ENCODE results near the gene DDIT4L. TPM values are rescaled to one million over a fixed set of nuclear protein-coding genes. Genes with fewer than 3 reads are reported as not detected.

The DDIT4L gene
- polyA plus RNA-seq, 3 donors from 2014 or later = not detected

DNA sequence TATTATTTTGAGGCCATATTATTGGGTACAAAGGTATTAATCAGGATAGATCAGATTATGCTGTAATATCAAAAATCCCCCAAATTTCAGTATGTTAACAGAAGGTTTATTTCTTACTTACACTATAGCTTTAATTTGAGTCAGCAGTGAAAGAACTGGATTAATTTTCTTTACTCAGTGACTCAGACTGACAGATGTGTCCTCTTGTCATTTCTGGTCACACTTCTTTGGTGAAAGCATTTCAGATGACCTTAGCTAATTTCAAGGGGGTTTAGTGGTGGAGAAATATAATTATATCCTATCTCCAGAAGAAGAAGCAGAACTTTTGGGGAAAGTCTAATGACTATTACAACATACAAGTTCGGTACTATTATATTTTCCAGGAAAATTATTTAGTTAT lies 12.4 kb downstream of the DDIT4L start:
- Mint-ChIP-seq H3K9me3 (no peaks in the 10 kb centered on the region), H3K27me3 (ENCODE audit: low read depth in 3 of 3) (peaks cover 0 to 4% (median 2%) of the 10 kb centered on the region in 3 donors), H3K4me1 (no peaks in the 10 kb centered on the region), H3K4me3 (no peak overlapping the region), H3K36me3 (no peaks in the 10 kb centered on the region), H3K27ac (no peak overlapping the region)
- no peak for DNase-seq

DNA sequence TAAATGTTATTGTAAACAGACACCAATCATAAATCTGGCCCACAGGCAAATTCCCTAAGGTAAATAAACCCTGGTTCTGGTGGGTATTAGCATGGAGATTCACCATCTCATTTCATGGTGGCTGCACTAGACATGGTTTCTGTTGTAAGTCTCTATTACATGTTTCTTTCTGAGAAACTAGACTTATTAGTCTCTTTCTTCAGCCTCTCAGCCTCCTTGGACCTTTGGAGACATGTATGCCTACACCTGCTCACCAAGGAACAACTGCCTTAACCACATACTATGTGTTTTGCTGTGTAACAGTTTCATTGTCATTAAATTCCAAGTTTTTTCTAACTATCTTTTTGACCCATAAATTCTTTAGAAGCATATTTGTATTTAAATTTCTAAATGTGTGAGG lies 13.1 kb downstream of the DDIT4L start:
- H3K27me3 Mint-ChIP-seq (ENCODE audit: low read depth in 3 of 3) = peaks cover 0 to under 1% (median 0%) of the 10 kb centered on the region in 3 donors
- H3K9me3 Mint-ChIP-seq = no peaks in the 10 kb centered on the region
- no peak for DNase-seq
- H3K27ac Mint-ChIP-seq = no peak overlapping the region
- H3K4me1 Mint-ChIP-seq = no peaks in the 10 kb centered on the region
- H3K4me3 Mint-ChIP-seq = no peak overlapping the region
- H3K36me3 Mint-ChIP-seq = no peaks in the 10 kb centered on the region

DNA sequence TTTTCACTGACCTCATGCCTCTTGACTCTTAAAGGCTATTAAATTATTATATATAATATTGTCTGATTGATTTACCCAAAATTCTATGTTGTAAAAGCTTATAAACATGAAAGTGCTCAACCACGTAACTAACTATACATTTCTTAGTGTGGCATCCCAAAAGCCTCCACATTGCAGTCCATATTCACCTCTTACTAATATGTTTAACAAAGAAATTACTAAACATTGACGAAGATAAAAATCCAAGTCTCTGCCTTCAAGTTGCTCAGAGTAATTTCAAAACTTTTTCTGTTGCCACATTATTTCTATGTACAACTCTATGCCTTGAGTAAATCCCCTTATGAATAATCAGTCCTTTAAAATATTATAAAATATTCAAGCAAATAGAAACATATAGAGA lies 14.4 kb downstream of the DDIT4L start:
- no peak for DNase-seq
- Mint-ChIP-seq H3K27ac (no peak overlapping the region), H3K27me3 (ENCODE audit: low read depth in 3 of 3) (no peaks in the 10 kb centered on the region), H3K4me1 (no peaks in the 10 kb centered on the region), H3K4me3 (no peak overlapping the region), H3K36me3 (no peaks in the 10 kb centered on the region), H3K9me3 (no peaks in the 10 kb centered on the region)

DNA sequence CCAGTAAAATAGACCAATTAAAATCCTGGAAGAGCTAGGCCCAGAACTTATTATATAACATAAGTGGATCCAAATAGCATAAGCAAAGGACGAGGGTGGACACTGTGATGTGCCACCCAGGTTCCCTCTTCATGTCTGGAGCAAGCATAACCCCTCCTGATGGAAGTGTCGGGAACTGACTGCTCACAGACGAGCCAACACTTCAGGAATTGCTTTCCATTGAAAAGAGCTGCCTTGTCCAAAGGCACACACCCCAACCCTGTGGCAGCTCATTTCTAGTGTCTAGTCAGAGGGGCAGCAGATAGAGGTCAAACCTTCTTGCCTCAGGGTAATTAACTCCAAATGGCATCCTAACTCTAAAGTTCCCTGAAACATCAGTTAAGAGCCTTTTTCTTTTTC lies 15.3 kb downstream of the DDIT4L start:
- H3K9me3 Mint-ChIP-seq = no peaks in the 10 kb centered on the region
- H3K27ac Mint-ChIP-seq = no peak overlapping the region
- H3K27me3 Mint-ChIP-seq (ENCODE audit: low read depth in 3 of 3) = no peaks in the 10 kb centered on the region

DNA sequence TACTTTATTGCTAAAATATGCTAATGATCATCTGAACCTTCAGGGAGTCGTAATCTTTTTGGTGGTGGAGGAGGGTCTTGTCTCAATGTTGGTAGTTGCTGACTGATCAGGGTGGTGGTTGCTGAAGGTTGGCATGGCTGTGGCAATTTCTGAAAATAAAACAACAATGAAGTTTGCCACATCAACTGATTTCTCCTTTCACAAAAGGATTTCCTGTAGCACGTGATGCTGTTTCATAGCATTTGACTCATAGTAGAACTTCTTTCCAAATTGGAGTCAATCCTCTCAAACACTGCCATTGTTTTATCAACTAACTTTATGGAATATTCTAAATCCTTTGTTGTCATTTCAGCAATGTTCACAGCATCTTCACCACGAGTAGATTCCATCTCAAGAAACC lies 19.3 kb downstream of the DDIT4L start:
- no peaks in the 10 kb centered on the region for H3K36me3 Mint-ChIP-seq
- peaks cover 0 to 1% (median 0%) of the 10 kb centered on the region in 3 donors for H3K27me3 Mint-ChIP-seq (ENCODE audit: low read depth in 3 of 3)
- peaks cover 4 to 5% of the 10 kb centered on the region in 2 donors for H3K4me1 Mint-ChIP-seq
- no peak for DNase-seq
- no peak overlapping the region for H3K27ac Mint-ChIP-seq
- no peak overlapping the region for H3K4me3 Mint-ChIP-seq
- no peaks in the 10 kb centered on the region for H3K9me3 Mint-ChIP-seq

More for the DNA sequence above, 15.3 kb downstream of the DDIT4L start:
- DNase-seq = no peak
- H3K4me3 Mint-ChIP-seq = no peak overlapping the region
- H3K4me1 Mint-ChIP-seq = no peaks in the 10 kb centered on the region
- no peaks in the 10 kb centered on the region for H3K36me3 Mint-ChIP-seq

DNA sequence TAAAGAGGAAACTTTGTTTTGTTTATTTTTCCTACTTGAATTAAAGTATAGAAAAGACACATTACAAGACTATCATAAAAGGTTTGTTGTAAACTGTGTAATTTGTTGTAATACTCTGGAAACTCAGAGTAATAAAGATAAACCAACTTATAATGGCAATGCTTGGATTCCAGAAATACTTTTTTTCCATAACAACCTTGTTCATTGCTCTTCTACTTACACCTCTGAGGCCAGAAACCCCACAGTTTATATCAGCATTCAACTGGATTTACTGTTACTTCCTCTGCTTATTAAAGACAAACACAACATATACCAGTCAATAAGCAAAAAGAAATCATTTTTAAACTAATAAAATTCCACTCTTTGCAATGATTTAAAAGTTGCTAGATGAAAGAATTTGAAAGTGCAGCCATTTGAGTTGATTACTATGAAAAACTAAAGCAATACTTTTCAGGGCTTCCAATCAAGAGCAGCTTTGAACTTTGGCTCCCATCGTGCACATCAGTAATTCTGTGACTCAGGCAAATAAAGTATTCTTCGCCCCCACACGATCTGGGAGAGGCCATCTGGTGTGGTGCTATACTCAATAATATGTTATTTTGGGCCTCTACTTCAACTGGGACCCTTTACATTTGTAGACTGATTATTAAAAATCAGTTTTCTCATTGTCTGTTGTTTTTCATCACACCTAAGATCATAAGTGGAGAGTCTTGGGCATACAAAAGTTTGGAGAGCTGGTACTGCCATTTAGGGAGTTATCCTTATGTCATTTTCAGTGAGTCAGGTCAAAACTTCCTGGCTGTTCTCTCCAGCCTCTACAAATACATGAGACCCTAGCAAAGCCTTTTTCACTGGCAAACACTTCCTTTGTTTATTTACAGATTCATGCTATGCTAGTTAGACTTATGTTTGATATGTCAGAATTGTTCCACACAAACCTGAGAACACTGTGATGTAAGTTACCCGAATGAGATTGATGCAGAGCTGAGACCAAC lies 20.5 kb downstream of the DDIT4L start:
- peaks cover 7 to 11% of the 10 kb centered on the region in 2 donors for H3K4me1 Mint-ChIP-seq
- no peaks in the 10 kb centered on the region for H3K36me3 Mint-ChIP-seq
- DNase-seq = no peak
- no peak overlapping the region for H3K4me3 Mint-ChIP-seq
- H3K27me3 Mint-ChIP-seq (ENCODE audit: low read depth in 3 of 3) = peaks cover 0 to 1% (median 0%) of the 10 kb centered on the region in 3 donors
- no peak overlapping the region for H3K27ac Mint-ChIP-seq
- H3K9me3 Mint-ChIP-seq = no peaks in the 10 kb centered on the region

DNA sequence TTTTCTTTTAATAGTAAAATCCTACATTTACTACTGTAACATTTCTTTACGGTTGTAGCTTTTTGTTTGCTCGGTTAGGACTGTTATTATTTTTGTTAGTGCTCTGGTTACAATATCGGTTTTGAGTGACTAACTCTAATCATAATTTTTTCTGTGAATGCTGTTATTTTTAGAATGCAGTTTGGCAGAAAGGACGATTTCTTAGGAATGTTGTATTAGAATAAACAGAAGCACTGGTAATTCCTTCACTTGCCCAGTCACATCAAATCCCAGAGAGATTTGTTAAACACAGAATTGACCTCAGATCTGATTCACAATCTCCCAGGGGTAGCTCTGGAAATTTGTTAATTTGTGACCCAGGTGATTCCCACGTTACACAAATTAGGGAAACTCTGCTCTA lies 21.7 kb downstream of the DDIT4L start:
- Mint-ChIP-seq H3K36me3 (no peaks in the 10 kb centered on the region), H3K27ac (no peak overlapping the region), H3K4me3 (no peak overlapping the region), H3K27me3 (ENCODE audit: low read depth in 3 of 3) (peaks cover 0 to 5% (median 2%) of the 10 kb centered on the region in 3 donors), H3K4me1 (peaks cover 7 to 11% of the 10 kb centered on the region in 2 donors), H3K9me3 (no peaks in the 10 kb centered on the region)
- DNase-seq = no peak

DNA sequence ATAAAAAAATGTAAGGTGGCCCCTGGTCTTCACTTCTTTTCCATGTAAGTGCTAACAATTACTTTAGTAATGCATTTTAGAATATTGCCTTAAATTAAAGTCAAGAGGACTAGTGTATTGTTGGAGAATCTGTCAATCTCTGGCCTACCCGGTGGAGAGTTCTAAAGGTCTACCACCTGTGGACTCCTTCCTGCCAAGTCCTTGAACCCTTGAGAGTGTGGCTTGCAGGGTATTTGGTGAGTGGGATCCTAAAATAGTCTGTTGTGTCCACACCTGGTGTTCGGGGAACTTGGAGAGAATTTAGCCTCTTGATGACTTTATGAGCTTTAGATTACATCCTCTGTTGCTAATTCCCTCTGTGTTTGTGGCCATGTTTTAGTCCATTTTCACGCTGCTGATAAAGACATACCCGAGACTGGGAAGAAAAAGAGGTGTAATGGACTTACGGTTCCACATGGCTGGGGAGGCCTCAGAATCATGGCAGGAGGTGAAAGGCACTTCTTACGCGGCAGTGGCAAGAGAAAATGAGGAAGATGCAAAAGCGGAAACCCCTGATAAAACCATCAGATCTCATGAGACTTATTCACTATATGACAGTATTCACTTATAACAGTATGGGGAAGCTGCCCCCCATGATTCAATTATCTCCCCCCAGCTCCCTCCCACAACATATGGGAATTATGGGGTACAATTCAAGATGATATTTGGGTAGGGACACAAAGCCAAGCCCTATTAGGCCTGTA lies 23.8 kb downstream of the DDIT4L start:
- Mint-ChIP-seq H3K27ac (no peak overlapping the region), H3K9me3 (peaks cover 0 to 16% (median 6%) of the 10 kb centered on the region in 6 donors), H3K4me1 (peaks cover 7 to 11% of the 10 kb centered on the region in 2 donors), H3K27me3 (ENCODE audit: low read depth in 3 of 3) (peaks cover 0 to 5% (median 2%) of the 10 kb centered on the region in 3 donors), H3K4me3 (no peak overlapping the region), H3K36me3 (peaks cover 0 to 5% (median 3%) of the 10 kb centered on the region in 3 donors)
- no peak for DNase-seq

DNA sequence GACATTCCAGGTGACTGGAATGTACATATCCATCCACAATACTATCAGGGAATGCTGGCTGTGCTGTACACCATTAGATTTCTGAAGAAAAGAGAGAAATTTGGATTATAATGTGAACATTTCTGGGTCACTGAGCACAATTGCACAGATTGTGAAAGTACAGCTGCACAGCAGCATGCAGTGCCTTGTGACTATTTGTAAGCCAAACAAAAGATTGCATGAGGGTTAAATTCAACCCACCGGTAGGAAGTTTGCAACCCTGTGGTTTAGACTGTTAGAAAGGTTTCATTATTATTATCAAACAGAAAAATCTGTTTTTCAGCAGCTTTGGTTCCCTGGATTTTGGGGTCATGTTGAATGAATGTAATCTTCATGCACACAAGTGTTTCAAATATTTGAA lies 24.5 kb downstream of the DDIT4L start:
- peaks cover 0 to 5% (median 2%) of the 10 kb centered on the region in 3 donors for H3K27me3 Mint-ChIP-seq (ENCODE audit: low read depth in 3 of 3)
- no peak overlapping the region for H3K4me3 Mint-ChIP-seq
- H3K9me3 Mint-ChIP-seq = peaks cover 0 to 22% (median 9%) of the 10 kb centered on the region in 6 donors
- peaks cover 7 to 11% of the 10 kb centered on the region in 2 donors for H3K4me1 Mint-ChIP-seq
- DNase-seq = no peak
- no peak overlapping the region for H3K27ac Mint-ChIP-seq
- peaks cover 0 to 5% (median 3%) of the 10 kb centered on the region in 3 donors for H3K36me3 Mint-ChIP-seq

DNA sequence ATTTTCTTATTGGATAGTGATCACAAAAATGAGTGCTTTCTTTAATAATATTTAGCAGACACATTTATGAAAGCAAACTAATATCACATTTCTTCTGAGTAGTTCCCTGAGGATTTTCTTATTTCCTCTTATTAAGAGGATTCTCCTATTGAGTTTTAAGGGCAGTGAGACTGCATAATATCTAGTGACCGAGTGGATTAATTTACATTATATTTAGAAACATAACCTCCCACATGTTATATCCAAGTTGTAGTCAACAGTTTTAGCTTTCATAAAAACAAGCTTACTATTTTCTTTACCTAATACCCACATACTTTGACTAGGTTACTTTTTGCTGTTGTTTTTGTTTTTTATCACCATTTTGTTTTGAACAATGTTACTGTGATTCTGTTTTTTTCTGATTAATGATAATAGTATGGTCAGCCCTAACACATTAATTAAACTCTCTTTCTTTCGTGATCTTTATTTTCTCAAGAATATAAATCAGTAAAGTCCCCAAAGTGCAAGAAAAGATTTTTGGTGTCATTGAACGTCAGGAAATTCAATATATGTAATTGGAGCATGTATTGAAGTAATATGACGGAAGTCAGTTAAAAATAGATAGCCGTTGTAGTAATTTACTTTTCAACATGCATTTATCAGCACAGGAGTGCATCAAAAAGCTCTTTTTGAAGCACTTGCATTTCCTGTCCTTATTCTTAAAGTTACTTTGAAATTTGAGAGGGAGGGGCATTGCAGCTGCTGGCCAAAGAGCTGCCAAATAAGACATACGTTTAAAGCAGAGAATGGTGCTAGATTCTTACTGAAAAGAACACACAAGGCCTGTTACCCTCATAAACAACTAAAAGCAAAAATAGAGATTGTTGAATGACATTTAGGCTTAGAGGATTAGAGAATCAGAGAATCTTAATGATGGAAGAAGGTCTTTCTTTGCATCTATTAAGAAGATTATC lies 25.2 kb downstream of the DDIT4L start:
- H3K27me3 Mint-ChIP-seq (ENCODE audit: low read depth in 3 of 3) = peaks cover 0 to 7% (median 5%) of the 10 kb centered on the region in 3 donors
- H3K27ac Mint-ChIP-seq = no peak overlapping the region
- H3K4me1 Mint-ChIP-seq = peaks cover 7 to 11% of the 10 kb centered on the region in 2 donors
- H3K36me3 Mint-ChIP-seq = peaks cover 0 to 5% (median 3%) of the 10 kb centered on the region in 3 donors
- H3K9me3 Mint-ChIP-seq = peaks cover 0 to 27% (median 11%) of the 10 kb centered on the region in 6 donors
- no peak for DNase-seq
- no peak overlapping the region for H3K4me3 Mint-ChIP-seq

DNA sequence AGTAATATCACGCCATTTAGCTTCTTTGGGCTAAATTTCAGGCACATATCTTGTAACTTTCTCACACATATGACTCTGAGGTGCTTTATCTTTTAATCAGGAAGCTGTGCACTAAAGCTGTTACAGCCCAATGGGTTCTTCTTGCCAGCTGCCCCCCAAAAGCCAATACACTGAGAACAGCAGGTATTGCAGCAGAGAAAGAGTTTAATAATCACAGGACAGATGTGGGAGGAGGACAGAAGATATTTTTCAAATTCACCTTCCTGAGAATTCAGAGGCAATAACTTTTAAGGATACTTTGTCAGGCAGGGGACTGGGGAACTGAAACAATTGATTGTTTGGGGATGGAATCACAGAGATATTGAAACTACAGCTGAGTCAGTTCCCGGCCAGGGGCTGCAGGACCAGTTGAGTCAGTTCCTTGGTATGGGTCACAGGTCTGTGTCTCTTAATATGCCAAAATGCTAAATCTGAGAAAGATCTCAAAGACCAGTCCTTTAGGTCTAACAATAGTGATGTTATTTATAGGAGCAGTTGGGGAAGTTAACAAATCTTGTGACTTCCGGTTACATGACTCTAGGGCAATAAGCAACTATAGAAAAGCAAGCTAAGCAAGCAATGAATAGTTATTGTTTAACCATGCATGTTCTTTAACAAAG lies 28.1 kb downstream of the DDIT4L start:
- Mint-ChIP-seq H3K4me3 (no peak overlapping the region), H3K36me3 (peaks cover 0 to 5% (median 3%) of the 10 kb centered on the region in 3 donors), H3K9me3 (peaks cover 0 to 28% (median 11%) of the 10 kb centered on the region in 6 donors), H3K4me1 (peaks cover 7 to 11% of the 10 kb centered on the region in 2 donors), H3K27ac (no peak overlapping the region), H3K27me3 (ENCODE audit: low read depth in 3 of 3) (peaks cover 0 to 9% (median 4%) of the 10 kb centered on the region in 3 donors)
- DNase-seq = no peak

DNA sequence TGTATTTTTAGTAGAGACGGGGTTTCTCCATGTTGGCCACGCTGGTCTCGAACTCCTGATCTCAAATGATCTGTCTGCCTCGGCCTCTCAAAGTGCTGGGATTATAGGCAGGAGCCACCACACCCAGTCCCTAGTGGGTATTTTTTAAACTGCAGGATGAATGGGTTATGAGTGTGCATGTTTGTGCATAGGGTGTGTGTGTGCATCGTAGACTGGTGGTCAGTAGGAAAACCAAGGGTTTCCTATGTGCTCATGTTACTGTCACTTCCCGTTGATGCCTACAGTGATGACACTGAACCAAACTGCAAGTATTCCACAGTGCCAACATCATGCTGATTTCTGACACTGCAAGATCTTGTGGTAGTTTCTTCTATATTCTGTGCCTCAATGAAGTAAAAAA lies 41.1 kb downstream of the DDIT4L start:
- Mint-ChIP-seq H3K36me3 (no peaks in the 10 kb centered on the region), H3K4me3 (no peak overlapping the region), H3K27ac (no peak overlapping the region), H3K4me1 (peaks cover 4 to 19% of the 10 kb centered on the region in 2 donors), H3K27me3 (ENCODE audit: low read depth in 3 of 3) (peaks cover 0 to 2% (median 0%) of the 10 kb centered on the region in 3 donors), H3K9me3 (peaks cover 0 to 2% (median 0%) of the 10 kb centered on the region in 6 donors)
- DNase-seq = no peak

All from immature natural killer cell (primary cell).